Transverse colon (tissue), 4 donors: ENCODE measurements around the gene THOP1.

Source experiments
- CTCF ChIP-seq, 5 experiments: fragments of 200-600 bp in 3 of 5; fragments of 450-650 bp in 2 of 5; sonication (generic) in 3 of 5; IDR thresholded peaks; 1 replicate in 2 of 5; 2 replicates in 3 of 5; pipeline ENCODE4 v1.5.1; 2016 to 2017; ENCODE audit warnings: antibody characterized with exemption in 5 of 5, inconsistent platforms in 3 of 5, mild to moderate bottlenecking in 2 of 5, moderate library complexity in 1 of 5
- EP300 ChIP-seq: sonication (generic); formaldehyde crosslinking; IDR thresholded peaks from one replicate; pipeline ENCODE4 v1.6.1; 2017; ENCODE audit warnings: antibody characterized with exemption, low read depth
- POLR2A ChIP-seq: fragments of 450-650 bp; IDR thresholded peaks from one replicate; pipeline ENCODE4 v1.6.1; 2016; ENCODE audit warnings: antibody characterized with exemption, mild to moderate bottlenecking, moderate library complexity
- POLR2AphosphoS5 ChIP-seq, 3 donors: sonication (generic); formaldehyde crosslinking; IDR thresholded peaks; one replicate each; pipeline ENCODE4 v1.6.1; 2016; ENCODE audit warnings: antibody characterized with exemption in 3 of 3

GRCh38 chr19:2837430-2837829 lies 52.1 kb downstream of the THOP1 start:
- TF ChIP-seq EP300 (no peak), CTCF (IDR thresholded peaks at IDR 0.05) (no peak), POLR2A (no peak), POLR2AphosphoS5 (IDR thresholded peaks at IDR 0.05) (no peak)
